Coronary artery (tissue), 2 donors: ENCODE measurements around the gene BTLA.
"Not testable (repeated sequence)": the region's sequence is repeated elsewhere in the genome, so short reads cannot be mapped to it uniquely, and the experiment has no call there.

Experiments used
- DNase-seq: peaks from one replicate; pipeline ENCODE4 v3.0.0-alpha.2; 2017; ENCODE audit warnings: low spot score
- H3K27ac ChIP-seq, 2 donors: fragments of 200-600 bp; sonication (generic); one replicate each; pipeline ENCODE4 v1.5.1; 2016 to 2019
- H3K4me3 ChIP-seq: fragments of 200-600 bp; sonication (generic); 2 replicates; pipeline ENCODE4 v1.5.1; 2016; ENCODE audit warnings: mild to moderate bottlenecking, moderate library complexity
- CTCF ChIP-seq: fragments of 200-600 bp; sonication (generic); IDR thresholded peaks from one replicate; pipeline ENCODE4 v1.5.1; 2019; ENCODE audit warnings: antibody characterized with exemption

The BTLA gene

DNA sequence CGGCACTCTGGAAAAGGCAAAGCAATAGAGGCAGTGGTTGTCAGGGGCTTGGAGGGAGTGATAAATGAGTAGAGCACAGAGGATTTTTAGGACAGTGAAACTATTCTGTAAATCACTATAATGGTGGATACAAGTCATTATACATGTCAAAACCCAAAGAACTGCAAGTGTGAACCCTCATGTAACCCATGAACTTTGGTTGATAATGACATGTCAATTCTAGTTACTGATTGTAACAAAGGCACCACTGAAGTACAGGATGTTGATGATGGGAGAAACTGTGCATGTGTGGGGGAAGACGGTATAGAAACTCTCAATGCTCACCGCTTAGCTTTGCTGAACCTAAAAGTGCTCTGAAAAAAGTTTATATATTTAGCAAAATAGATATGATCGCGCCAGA, 36.0 kb downstream of the BTLA start:
- no peak overlapping the region for H3K4me3 ChIP-seq
- TF ChIP-seq CTCF, result no peak
- no peak overlapping the region for H3K27ac ChIP-seq
- DNase-seq, result no peak

GRCh38 chr3:112461787-112462186, 37.5 kb downstream of the BTLA start:
- not testable (repeated sequence) for H3K27ac ChIP-seq, H3K4me3 ChIP-seq, DNase-seq

DNA sequence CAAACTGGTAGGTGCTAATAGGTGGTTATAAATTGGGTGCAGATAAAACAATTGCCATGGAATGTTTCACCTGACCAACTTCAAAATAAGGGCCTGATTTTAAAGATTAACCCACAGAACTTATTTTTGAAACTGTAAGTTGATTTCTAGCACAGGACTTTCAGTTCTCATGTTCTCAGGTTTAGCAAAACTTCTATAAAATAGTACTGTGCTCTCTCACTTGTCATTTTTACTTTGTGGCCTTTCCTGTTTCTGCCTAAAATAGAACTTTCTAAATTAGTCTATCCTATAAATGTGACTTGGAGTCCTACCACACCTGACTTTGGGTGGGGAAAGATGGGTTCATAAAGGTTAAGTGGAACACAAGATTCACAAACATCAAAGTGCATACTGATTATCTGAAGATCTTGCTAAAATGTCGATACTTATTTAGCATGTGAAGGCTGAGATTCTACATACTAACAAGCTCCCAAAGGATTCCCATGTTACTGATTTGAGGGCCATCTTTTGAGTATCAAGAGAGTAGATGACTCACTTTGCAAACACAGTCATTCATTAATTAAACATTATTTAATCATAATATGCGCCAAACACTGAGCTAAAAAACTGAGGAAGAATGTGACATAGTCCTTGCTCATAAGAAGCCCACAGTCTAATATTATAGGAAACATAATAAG, 38.6 kb downstream of the BTLA start:
- TF ChIP-seq CTCF, result no peak
- DNase-seq, result no peak
- Histone ChIP-seq H3K4me3 (no peak overlapping the region), H3K27ac (no peak overlapping the region)

DNA sequence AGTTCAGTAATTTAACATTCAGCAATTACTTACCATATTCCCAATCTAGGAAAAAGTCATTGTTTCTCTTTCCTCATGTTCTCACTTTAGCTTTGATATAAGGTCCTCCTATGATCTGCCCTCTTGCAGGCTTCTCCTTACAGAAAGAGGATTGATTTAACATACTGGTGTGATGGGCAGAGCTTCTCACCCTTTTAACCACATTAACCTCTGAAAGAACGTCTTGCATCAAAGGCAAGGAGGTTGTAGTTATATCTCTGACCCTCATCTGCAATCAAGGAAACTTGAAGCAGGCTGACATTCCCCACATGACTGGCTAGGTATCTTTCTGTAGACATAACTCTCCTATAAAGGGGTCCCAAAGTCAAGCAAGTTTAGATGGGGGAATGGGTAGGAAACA, 39.5 kb downstream of the BTLA start:
- DNase-seq, result no peak
- Histone ChIP-seq H3K27ac (no peak overlapping the region), H3K4me3 (no peak overlapping the region)
- TF ChIP-seq CTCF, result no peak

DNA sequence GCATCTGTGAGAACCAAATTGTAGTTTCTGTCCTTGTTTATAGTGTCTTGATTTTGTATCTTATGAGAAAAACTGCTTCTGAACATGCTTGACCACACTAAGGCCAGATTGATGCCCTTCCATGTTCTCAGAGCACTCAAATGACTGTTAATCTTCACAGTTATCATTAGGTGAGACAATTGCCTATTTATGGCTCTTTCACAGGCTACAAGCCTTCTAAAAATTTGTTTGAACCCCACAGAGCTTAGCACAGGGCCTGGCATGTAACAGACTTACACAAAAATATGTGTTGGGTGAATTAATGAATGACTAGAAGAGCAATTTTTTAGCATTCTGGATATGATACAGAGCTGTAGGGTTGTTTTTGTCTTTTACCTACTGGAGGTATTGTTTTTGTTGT, 43.1 kb downstream of the BTLA start:
- TF ChIP-seq CTCF, result no peak
- Histone ChIP-seq H3K27ac (no peak overlapping the region), H3K4me3 (no peak overlapping the region)
- DNase-seq, result no peak

DNA sequence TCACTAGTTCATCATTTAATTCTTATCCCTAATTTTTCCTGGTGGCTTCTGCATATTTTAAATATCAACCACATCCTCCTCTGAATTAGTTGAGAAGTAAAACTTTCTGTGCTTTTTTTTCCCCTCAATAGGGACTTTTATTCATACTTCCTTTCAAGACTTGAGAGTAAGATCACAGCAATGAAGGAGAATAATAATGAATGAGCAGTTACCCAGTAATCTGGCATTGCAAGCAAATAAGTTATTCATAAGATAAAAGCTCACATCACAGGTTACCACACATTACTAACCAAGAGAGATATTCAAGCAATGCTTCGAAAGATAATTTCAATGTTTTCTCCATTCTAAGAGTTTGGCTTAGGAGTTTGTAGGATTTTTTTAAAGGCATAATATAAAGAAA, 50.3 kb downstream of the BTLA start:
- Histone ChIP-seq H3K27ac (no peak overlapping the region), H3K4me3 (no peak overlapping the region)
- no peak for TF ChIP-seq CTCF
- no peak for DNase-seq

GRCh38 chr3:112446343-112446742, 52.9 kb downstream of the BTLA start:
- Histone ChIP-seq H3K27ac (no peak overlapping the region), H3K4me3 (no peak overlapping the region)
- DNase-seq, result no peak
- TF ChIP-seq CTCF, result no peak

DNA sequence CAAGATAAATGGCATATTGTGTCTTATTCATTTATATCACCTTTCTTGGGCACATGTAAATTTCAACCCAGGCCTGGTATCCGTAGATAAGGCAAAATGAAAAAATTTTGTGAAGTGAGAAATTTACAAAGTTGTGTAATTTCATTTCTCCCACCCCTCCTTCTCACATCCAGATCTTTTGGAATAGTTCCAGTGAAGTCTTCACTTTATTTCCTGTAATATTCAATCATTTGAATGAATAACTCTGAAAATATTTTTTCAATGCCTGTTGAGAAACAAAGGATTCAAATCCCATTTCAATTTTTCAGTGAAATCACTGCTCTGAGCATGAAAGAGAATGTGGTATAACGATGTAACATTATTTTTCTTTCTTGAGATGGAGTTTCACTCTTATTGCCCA, 53.4 kb downstream of the BTLA start:
- Histone ChIP-seq H3K27ac (no peak overlapping the region), H3K4me3 (no peak overlapping the region)
- no peak for TF ChIP-seq CTCF
- DNase-seq, result no peak
